PC-9 (cell line): ENCODE results near the gene ESPNL. TPM values are rescaled to one million over a fixed set of nuclear protein-coding genes. Genes with fewer than 3 reads are reported as not detected.

ENCODE experiments used
- BruUV-seq: library from RNA; stranded (reverse); fragments of 400-500 nt; replicated peaks from 2 replicates; lab custom pipeline; 2021; lab: Mats Ljungman, UMichigan
- CTCF ChIA-PET: fragments of 300-600 bp; sonication (Branson Sonifier 250); formaldehyde crosslinking; loops from one replicate; lab custom pipeline; 2022; ENCODE audit warnings: antibody characterized with exemption; lab: Charles Lee
- POLR2A ChIA-PET: fragments of 300-600 bp; sonication (Branson Sonifier 250); formaldehyde crosslinking; loops from one replicate; lab custom pipeline; 2022; ENCODE audit warnings: antibody characterized with exemption; ENCODE audit not compliant: unreplicated experiment; lab: Charles Lee
- DNase-seq, 2 experiments: peaks; one replicate each; pipeline versions ENCODE4 v3.0.0 to v3.0.0-alpha.2; 2015 to 2022; ENCODE audit warnings: mixed read lengths in 1 of 2
- H2AFZ ChIP-seq: fragments of 200-600 bp; sonication (generic); 2 replicates; pipeline ENCODE4 v1.8.1; 2017; ENCODE audit warnings: antibody characterized with exemption
- H3F3A ChIP-seq: fragments of 200-600 bp; sonication (generic); 2 replicates; pipeline ENCODE4 v1.8.1; 2017; ENCODE audit warnings: antibody characterized with exemption, mild to moderate bottlenecking, low read depth; ENCODE audit not compliant: insufficient read depth
- H3K27ac ChIP-seq: fragments of 200-600 bp; sonication (generic); 2 replicates; pipeline ENCODE4 v1.6.1; 2016; ENCODE audit warnings: mixed run types
- H3K27me3 ChIP-seq: fragments of 200-600 bp; sonication (generic); 2 replicates; pipeline ENCODE4 v1.6.1; 2016; ENCODE audit warnings: low read depth, mixed run types; ENCODE audit not compliant: insufficient read depth
- H3K36me3 ChIP-seq: fragments of 200-600 bp; sonication (generic); 2 replicates; pipeline ENCODE4 v1.6.1; 2016; ENCODE audit warnings: low read depth, mixed run types
- H3K4me1 ChIP-seq: fragments of 200-600 bp; sonication (generic); replicated peaks from 2 replicates; pipeline ENCODE4 v1.6.1; 2016; ENCODE audit warnings: mixed run types; ENCODE audit not compliant: insufficient read depth
- H3K4me2 ChIP-seq: fragments of 200-600 bp; sonication (generic); 2 replicates; pipeline ENCODE4 v1.6.1; 2017; ENCODE audit warnings: mixed run types
- H3K4me3 ChIP-seq: fragments of 200-600 bp; sonication (generic); 2 replicates; pipeline ENCODE4 v1.6.1; 2016; ENCODE audit warnings: mixed run types
- H3K79me2 ChIP-seq: fragments of 200-600 bp; sonication (generic); 2 replicates; pipeline ENCODE4 v1.6.1; 2017; ENCODE audit warnings: low read depth, mixed run types
- H3K9me2 ChIP-seq: fragments of 200-600 bp; sonication (generic); 2 replicates; pipeline ENCODE4 v1.8.1; 2017; ENCODE audit warnings: mild to moderate bottlenecking; ENCODE audit not compliant: insufficient read depth
- H3K9me3 ChIP-seq: fragments of 200-600 bp; sonication (generic); 2 replicates; pipeline ENCODE4 v1.8.1; 2016; ENCODE audit warnings: low read depth; ENCODE audit not compliant: insufficient read depth
- H4K20me1 ChIP-seq: fragments of 200-600 bp; sonication (generic); 2 replicates; pipeline ENCODE4 v1.8.1; 2017; ENCODE audit not compliant: insufficient read depth
- CTCF ChIP-seq: fragments of 200-600 bp; sonication (generic); conservative IDR thresholded peaks from 2 replicates; pipeline ENCODE4 v1.6.1; 2017; ENCODE audit warnings: mixed run types, antibody characterized with exemption, mild to moderate bottlenecking, moderate library complexity
- EZH2 ChIP-seq: fragments of 200-600 bp; sonication (generic); IDR thresholded peaks from 2 replicates; pipeline ENCODE4 v1.8.0; 2017; ENCODE audit warnings: antibody characterized with exemption, low read depth
- intact Hi-C: fragments of 100-400 bp; cut with micrococcal nuclease; formaldehyde crosslinking; loops from one replicate; pipeline ENCODE4 v1.10.0; 2022; ENCODE audit not compliant: unreplicated experiment
- total RNA-seq: library from RNA; stranded (reverse); gene quantifications from 2 replicates; pipeline ENCODE4 v1.2.3, GENCODE V29; 2021

The ESPNL gene
- total RNA-seq, 1 experiment from 2014 or later = 1.1 TPM

- Histone ChIP-seq H3K9me2 (no peaks in the 10 kb centered on the region), H3K9me3 (no peaks in the 10 kb centered on the region), H3K79me2 (no peaks in the 10 kb centered on the region), H2AFZ (no peak overlapping the region), H3K4me3 (no peak overlapping the region), H3K27ac (no peak overlapping the region), H3K4me1 (no peaks in the 10 kb centered on the region), H4K20me1 (no peaks in the 10 kb centered on the region), H3K27me3 (no peaks in the 10 kb centered on the region), H3K4me2 (no peak overlapping the region), H3F3A (peaks cover 9% of the 10 kb centered on the region; the same call in 1 of the 2 replicates), H3K36me3 (no peaks in the 10 kb centered on the region)
- no peak for DNase-seq
- TF ChIP-seq EZH2 (no peak), CTCF (no peak)
- intact Hi-C loops = no loop called here
- BruUV-seq = no TSS peak
- ChIA-PET CTCF (no interaction called here), POLR2A (no interaction called here)
These were observed 6.7 kb upstream of the ESPNL start for GRCh38 chr2:238093181-238094140.

GRCh38 chr2:238094438-238095022 is 5.6 kb upstream of the ESPNL start:
- Histone ChIP-seq H3K36me3 (no peaks in the 10 kb centered on the region), H2AFZ (no peak overlapping the region), H3K4me2 (no peak overlapping the region), H3F3A (peaks cover 16% of the 10 kb centered on the region; the same call in 1 of the 2 replicates), H3K79me2 (no peaks in the 10 kb centered on the region), H3K4me1 (peaks cover 10% of the 10 kb centered on the region), H3K9me2 (no peaks in the 10 kb centered on the region), H4K20me1 (no peaks in the 10 kb centered on the region), H3K27ac (no peak overlapping the region), H3K9me3 (no peaks in the 10 kb centered on the region), H3K27me3 (no peaks in the 10 kb centered on the region), H3K4me3 (no peak overlapping the region)
- DNase-seq = no peak
- intact Hi-C loops = no loop called here
- ChIA-PET POLR2A (no interaction called here), CTCF (no interaction called here)
- BruUV-seq = no TSS peak
- TF ChIP-seq CTCF = no peak
- TF ChIP-seq EZH2 = no peak

- Histone ChIP-seq H3K27me3 (no peaks in the 10 kb centered on the region), H3K79me2 (no peaks in the 10 kb centered on the region), H3K27ac (no peak overlapping the region), H2AFZ (no peak overlapping the region), H3K9me2 (no peaks in the 10 kb centered on the region), H4K20me1 (no peaks in the 10 kb centered on the region), H3F3A (peaks cover 16% of the 10 kb centered on the region; the same call in 1 of the 2 replicates), H3K9me3 (no peaks in the 10 kb centered on the region), H3K36me3 (no peaks in the 10 kb centered on the region), H3K4me3 (no peak overlapping the region), H3K4me1 (peaks cover 10% of the 10 kb centered on the region), H3K4me2 (no peak overlapping the region)
- TF ChIP-seq EZH2 (no peak), CTCF (no peak)
- DNase-seq = no peak
- intact Hi-C loops = no loop called here
- no TSS peak for BruUV-seq
- POLR2A ChIA-PET = no interaction called here
- CTCF ChIA-PET = no interaction called here
These were observed 5.0 kb upstream of the ESPNL start for GRCh38 chr2:238095143-238095542.
